Measurements from ENCODE around the gene IRGQ. TPM values are rescaled to one million over a fixed set of nuclear protein-coding genes. Genes with fewer than 3 reads are reported as not detected.

The IRGQ gene
- total and polyA plus RNA-seq, 12 donors: 7.0 to 57.9 (median 21.5) TPM

- intact Hi-C loops (cut with DNase I): loop anchor here in 1 of 2 donors (5.0 kb wide), 1 partner anchor 57 kb away; no protein-coding TSS in a partner anchor
These were observed 60.8 kb downstream of the IRGQ start for GRCh38 chr19:43534816-43535761.

More at GRCh38 chr19:43534816-43535761, 60.8 kb downstream of the IRGQ start:
- no peaks in the 10 kb centered on the region for H3K9me3 ChIP-seq (replicated peaks in 1 of 3)
- DNase-seq: peak; percentile 74 to 86 (median 81)
- H3K36me3 ChIP-seq (replicated peaks in 1 of 2): peaks cover 0 to 10% of the 10 kb centered on the region in 2 donors
- 45 to 58% (median 57%) methylated on average over 36 to 62 of the region's 62 CpGs for WGBS, 4 donors
- H3K27me3 ChIP-seq: no peaks in the 10 kb centered on the region
- peaks cover 6 to 9% of the 10 kb centered on the region in 2 donors for H3K4me1 ChIP-seq (replicated peaks in 1 of 2)
- no peak overlapping the region for H3K4me3 ChIP-seq
- TF ChIP-seq CTCF (IDR thresholded peaks at IDR 0.05) (peak; percentile 52 to 73 (median 61)), POLR2A (IDR thresholded peaks at IDR 0.05) (no peak)
- peak overlapping the region in 3 of 5 donors; percentile 5 to 95 (median 94) for H3K27ac ChIP-seq

Other genes starting within 250 kb of the IRGQ start
- under 1 TPM in 4 of 9 donors, not detected in 5; 0.39 to 0.58 (median 0.55) TPM for gene CD177, start 242.4 kb downstream of the IRGQ start, total RNA-seq
- under 1 TPM; 0.20 to 0.35 (median 0.24) TPM for gene CD177, start 242.4 kb downstream of the IRGQ start, polyA plus RNA-seq
- gene TEX101, start 181.2 kb downstream of the IRGQ start, total RNA-seq: not detected
- gene TEX101, start 181.2 kb downstream of the IRGQ start, polyA plus RNA-seq: not detected
- gene LYPD3, start 130.5 kb downstream of the IRGQ start, total RNA-seq: 1 to 10 TPM in 5 of 9 donors, under 1 TPM in 4; 0.18 to 1.9 (median 1.1) TPM
- gene LYPD3, start 130.5 kb downstream of the IRGQ start, polyA plus RNA-seq: under 1 TPM; 0.48 to 0.73 (median 0.57) TPM
- 10 to 100 TPM in 8 of 9 donors, 1 to 10 TPM in 1; 3.5 to 30.7 (median 16.2) TPM for gene PHLDB3, start 91.4 kb downstream of the IRGQ start, total RNA-seq
- 10 to 100 TPM in 2 of 3 donors, 1 to 10 TPM in 1; 1.7 to 54.5 (median 33.7) TPM for gene PHLDB3, start 91.4 kb downstream of the IRGQ start, polyA plus RNA-seq
- gene ETHE1, start 68.9 kb downstream of the IRGQ start, total RNA-seq: 10 to 100 TPM; 15.9 to 78.7 (median 36.5) TPM
- gene ETHE1, start 68.9 kb downstream of the IRGQ start, polyA plus RNA-seq: 10 to 100 TPM; 18.2 to 20.0 (median 18.4) TPM
- gene ZNF575, start 62.9 kb downstream of the IRGQ start, total RNA-seq: 1 to 10 TPM in 3 of 9 donors, under 1 TPM in 4, not detected in 2; 0.22 to 2.9 (median 0.42) TPM
- gene ZNF575, start 62.9 kb downstream of the IRGQ start, polyA plus RNA-seq: 1 to 10 TPM in 2 of 3 donors, under 1 TPM in 1; 0.53 to 2.2 (median 1.2) TPM
- 10 to 100 TPM; 16.6 to 32.2 (median 28.7) TPM for gene XRCC1, start 20.6 kb downstream of the IRGQ start, total RNA-seq
- 10 to 100 TPM; 15.7 to 37.2 (median 31.1) TPM for gene XRCC1, start 20.6 kb downstream of the IRGQ start, polyA plus RNA-seq
- gene PINLYP, start 20.3 kb downstream of the IRGQ start, total RNA-seq: 10 to 100 TPM in 1 of 9 donors, 1 to 10 TPM in 6, under 1 TPM in 1, not detected in 1; 0.61 to 11.0 (median 3.0) TPM
- gene PINLYP, start 20.3 kb downstream of the IRGQ start, polyA plus RNA-seq: 10 to 100 TPM in 2 of 3 donors, 1 to 10 TPM in 1; 4.3 to 16.0 (median 12.4) TPM
- gene ZNF576, start 461 bp upstream of the IRGQ start, total RNA-seq: 100 to 1,000 TPM in 1 of 9 donors, 10 to 100 TPM in 8; 15.2 to 114 (median 25.5) TPM
- 10 to 100 TPM in 2 of 3 donors, 1 to 10 TPM in 1; 9.8 to 13.7 (median 10.8) TPM for gene ZNF576, start 461 bp upstream of the IRGQ start, polyA plus RNA-seq
- under 1 TPM in 6 of 9 donors, not detected in 3; 0.15 to 0.43 (median 0.18) TPM for gene SRRM5, start 16.0 kb upstream of the IRGQ start, total RNA-seq
- 1 to 10 TPM in 2 of 3 donors, under 1 TPM in 1; 0.53 to 4.7 (median 1.2) TPM for gene SRRM5, start 16.0 kb upstream of the IRGQ start, polyA plus RNA-seq
- gene ZNF428, start 23.5 kb upstream of the IRGQ start, total RNA-seq: 10 to 100 TPM; 34.9 to 71.2 (median 57.9) TPM
- gene ZNF428, start 23.5 kb upstream of the IRGQ start, polyA plus RNA-seq: 100 to 1,000 TPM in 2 of 3 donors, 10 to 100 TPM in 1; 10.3 to 214 (median 148) TPM
- gene CADM4, start 43.7 kb upstream of the IRGQ start, total RNA-seq: 10 to 100 TPM; 16.6 to 53.9 (median 38.6) TPM
- 10 to 100 TPM; 21.7 to 92.7 (median 41.4) TPM for gene CADM4, start 43.7 kb upstream of the IRGQ start, polyA plus RNA-seq
- 10 to 100 TPM in 6 of 9 donors, 1 to 10 TPM in 3; 4.5 to 25.9 (median 12.1) TPM for gene PLAUR, start 74.0 kb upstream of the IRGQ start, total RNA-seq
- 10 to 100 TPM in 2 of 3 donors, 1 to 10 TPM in 1; 6.3 to 16.3 (median 14.5) TPM for gene PLAUR, start 74.0 kb upstream of the IRGQ start, polyA plus RNA-seq
- gene IRGC, start 119.9 kb upstream of the IRGQ start, total RNA-seq: not detected
- not detected for gene IRGC, start 119.9 kb upstream of the IRGQ start, polyA plus RNA-seq
- gene SMG9, start 158.8 kb upstream of the IRGQ start, total RNA-seq: 10 to 100 TPM; 19.4 to 58.5 (median 34.4) TPM
- 10 to 100 TPM; 39.9 to 63.2 (median 51.6) TPM for gene SMG9, start 158.8 kb upstream of the IRGQ start, polyA plus RNA-seq
- gene KCNN4, start 184.8 kb upstream of the IRGQ start, total RNA-seq: 1 to 10 TPM in 3 of 9 donors, under 1 TPM in 6; 0.22 to 2.9 (median 0.52) TPM
- gene KCNN4, start 184.8 kb upstream of the IRGQ start, polyA plus RNA-seq: 10 to 100 TPM in 1 of 3 donors, 1 to 10 TPM in 1, under 1 TPM in 1; 0.48 to 13.0 (median 3.2) TPM
- gene LYPD5, start 206.3 kb upstream of the IRGQ start, total RNA-seq: 1 to 10 TPM in 5 of 9 donors, under 1 TPM in 3, not detected in 1; 0.35 to 3.0 (median 1.2) TPM
- gene LYPD5, start 206.3 kb upstream of the IRGQ start, polyA plus RNA-seq: under 1 TPM; 0.32 to 0.55 (median 0.40) TPM
- gene ZNF283, start 231.2 kb upstream of the IRGQ start, total RNA-seq: 10 to 100 TPM in 4 of 9 donors, 1 to 10 TPM in 5; 2.8 to 24.1 (median 8.2) TPM
- gene ZNF283, start 231.2 kb upstream of the IRGQ start, polyA plus RNA-seq: 1 to 10 TPM; 2.4 to 5.5 (median 5.0) TPM